CD4-positive, alpha-beta memory T cell (primary cell): Measurements from ENCODE around the gene GUCA1A. TPM values are rescaled to one million over a fixed set of nuclear protein-coding genes. Genes with fewer than 3 reads are reported as not detected.

Experiments used
- CTCF ChIA-PET: fragments of 350-600 bp; sonication (Branson Sonifier 250); formaldehyde crosslinking; loops from one replicate; lab custom pipeline; 2021; ENCODE audit warnings: inconsistent platforms; ENCODE audit not compliant: partially characterized antibody; lab: Charles Lee
- POLR2A ChIA-PET: fragments of 350-600 bp; sonication (Branson Sonifier 250); formaldehyde crosslinking; loops from one replicate; lab custom pipeline; 2021; ENCODE audit not compliant: partially characterized antibody; lab: Charles Lee
- DNase-seq, 5 donors: peaks; one replicate each; pipeline versions ENCODE4 v3.0.0 to v3.0.0-alpha.2; 2020 to 2022; ENCODE audit warnings: mixed read lengths in 1 of 5
- H3K27ac ChIP-seq: one replicate; pipeline ENCODE4 v1.7.0; 2013; ENCODE audit warnings: low read depth, low read length
- H3K27me3 ChIP-seq: 2 replicates; pipeline ENCODE4 v1.7.0; 2013; ENCODE audit warnings: mild to moderate bottlenecking, low read length, moderate library complexity; ENCODE audit not compliant: insufficient read depth
- H3K36me3 ChIP-seq: 2 replicates; pipeline ENCODE4 v1.7.0; 2013; ENCODE audit warnings: mild to moderate bottlenecking, low read length, moderate library complexity; ENCODE audit not compliant: insufficient read depth
- H3K4me1 ChIP-seq: 2 replicates; pipeline ENCODE4 v1.7.0; 2013; ENCODE audit warnings: mild to moderate bottlenecking, low read length, moderate library complexity; ENCODE audit not compliant: insufficient read depth
- H3K4me3 ChIP-seq, 2 donors: one replicate each; pipeline ENCODE4 v1.7.0; 2013; ENCODE audit warnings: low read length in 2 of 2, mild to moderate bottlenecking in 1 of 2
- H3K9me3 ChIP-seq, 2 donors: one replicate each; pipeline ENCODE4 v1.7.0; 2013; ENCODE audit warnings: low read length in 2 of 2, control low read depth in 1 of 2; ENCODE audit not compliant: control insufficient read depth in 1 of 2
- H3K27ac Mint-ChIP-seq, 7 donors: one replicate each; pipeline ENCODE4 v1.8.0; 2020 to 2021; ENCODE audit warnings: mixed read lengths in 7 of 7, mild to moderate bottlenecking in 6 of 7, inconsistent platforms in 3 of 7, moderate library complexity in 3 of 7
- H3K27me3 Mint-ChIP-seq, 2 donors: one replicate each; pipeline ENCODE4 v1.8.0; 2020 to 2021; ENCODE audit warnings: mixed read lengths in 2 of 2
- H3K36me3 Mint-ChIP-seq, 2 donors: one replicate each; pipeline ENCODE4 v1.8.0; 2020 to 2021; ENCODE audit warnings: mixed read lengths in 2 of 2, inconsistent platforms in 1 of 2, mild to moderate bottlenecking in 1 of 2
- H3K4me1 Mint-ChIP-seq, 4 donors: one replicate each; pipeline ENCODE4 v1.8.0; 2020 to 2021; ENCODE audit warnings: mixed read lengths in 4 of 4, mild to moderate bottlenecking in 1 of 4
- H3K4me3 Mint-ChIP-seq, 8 donors: one replicate each; pipeline ENCODE4 v1.8.0; 2020 to 2021; ENCODE audit warnings: mixed read lengths in 8 of 8, mild to moderate bottlenecking in 7 of 8, moderate library complexity in 6 of 8, inconsistent platforms in 3 of 8
- H3K9me3 Mint-ChIP-seq, 8 donors: one replicate each; pipeline ENCODE4 v1.8.0; 2020 to 2021; ENCODE audit warnings: mixed read lengths in 8 of 8, mild to moderate bottlenecking in 5 of 8, inconsistent platforms in 3 of 8, moderate library complexity in 1 of 8
- intact Hi-C: fragments of 100-400 bp; cut with micrococcal nuclease; formaldehyde crosslinking; loops from one replicate; pipeline ENCODE4 v1.15.1; 2023
- polyA plus RNA-seq, 2 donors: library from polyadenylated mRNA; unstranded; fragments of 300-500 nt; fragmentation: Illumina TruSeq; gene quantifications; one replicate each; pipeline ENCODE4 v1.2.3, GENCODE V29; 2021
- total RNA-seq, 2 experiments: library from RNA; stranded (reverse); gene quantifications; one replicate each; pipeline ENCODE4 v1.2.3, GENCODE V29; 2021

Gene GUCA1A
- total and polyA plus RNA-seq, 4 experiments from 2014 or later = not detected

GRCh38 chr6:42131531-42131930 is 41.6 kb upstream of the GUCA1A start:
- Mint-ChIP-seq H3K4me3 (no peak overlapping the region), H3K9me3 (no peaks in the 10 kb centered on the region), H3K27me3 (peaks cover 0 to 2% of the 10 kb centered on the region in 2 donors), H3K36me3 (no peaks in the 10 kb centered on the region), H3K4me1 (peaks cover 0 to 2% (median under 1%) of the 10 kb centered on the region in 4 donors), H3K27ac (no peak overlapping the region)
- DNase-seq = no peak
- Histone ChIP-seq H3K36me3 (no peaks in the 10 kb centered on the region), H3K4me3 (no peak overlapping the region), H3K9me3 (no peaks in the 10 kb centered on the region), H3K27me3 (no peaks in the 10 kb centered on the region), H3K4me1 (no peaks in the 10 kb centered on the region), H3K27ac (no peak overlapping the region)
- ChIA-PET CTCF (no interaction called here), POLR2A (no interaction called here)
- intact Hi-C loops = no loop called here

DNA sequence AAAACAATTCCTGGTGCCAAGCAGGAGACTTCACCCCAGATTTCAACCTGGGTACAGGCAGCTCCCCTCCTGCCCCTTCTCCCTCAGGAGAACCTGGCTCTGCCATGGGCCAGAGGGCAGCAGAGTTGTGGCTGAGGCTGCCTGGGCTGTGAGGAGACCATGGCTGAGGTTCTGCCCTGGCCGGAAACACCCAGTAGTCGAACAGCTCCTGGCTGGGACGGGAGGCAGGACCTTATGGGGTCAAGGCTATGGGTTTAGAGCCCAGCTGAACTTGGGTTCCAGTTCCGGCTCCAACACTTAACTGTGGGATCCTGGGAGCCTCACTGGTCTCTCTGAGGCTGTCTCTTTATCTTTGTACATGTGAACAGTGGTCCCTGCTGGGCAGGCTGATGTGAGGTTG is 39.2 kb upstream of the GUCA1A start:
- Histone ChIP-seq H3K4me1 (no peaks in the 10 kb centered on the region), H3K36me3 (no peaks in the 10 kb centered on the region), H3K27ac (no peak overlapping the region), H3K9me3 (no peaks in the 10 kb centered on the region), H3K27me3 (no peaks in the 10 kb centered on the region), H3K4me3 (no peak overlapping the region)
- POLR2A ChIA-PET = no interaction called here
- Mint-ChIP-seq H3K4me1 (peaks cover 0 to 4% (median 2%) of the 10 kb centered on the region in 4 donors), H3K27ac (no peak overlapping the region), H3K36me3 (no peaks in the 10 kb centered on the region), H3K4me3 (no peak overlapping the region), H3K9me3 (no peaks in the 10 kb centered on the region), H3K27me3 (peaks cover 0 to 2% of the 10 kb centered on the region in 2 donors)
- no peak for DNase-seq
- CTCF ChIA-PET = interaction anchor here (0.6 to 0.7 kb wide), 2 partner anchors 15 to 271 kb away, joined by 3 to 4 read pairs; no protein-coding TSS in a partner anchor
- intact Hi-C loops = no loop called here

- Mint-ChIP-seq H3K36me3 (no peaks in the 10 kb centered on the region), H3K4me3 (no peak overlapping the region)
- CTCF ChIA-PET = no interaction called here
Measured at GRCh38 chr6:42135161-42135560, 38.0 kb upstream of the GUCA1A start.

GRCh38 chr6:42135722-42136121 is 37.4 kb upstream of the GUCA1A start:
- ChIA-PET POLR2A (no interaction called here), CTCF (no interaction called here)
- peaks cover 2 to 3% of the 10 kb centered on the region in 2 donors for H3K27me3 Mint-ChIP-seq
- H3K9me3 Mint-ChIP-seq = no peaks in the 10 kb centered on the region
- intact Hi-C loops = no loop called here
- H3K4me3 Mint-ChIP-seq = no peak overlapping the region
- peaks cover 0 to 4% (median 2%) of the 10 kb centered on the region in 4 donors for H3K4me1 Mint-ChIP-seq
- H3K27me3 ChIP-seq = no peaks in the 10 kb centered on the region
- no peaks in the 10 kb centered on the region for H3K36me3 ChIP-seq
- H3K27ac ChIP-seq = no peak overlapping the region
- H3K4me3 ChIP-seq = no peak overlapping the region
- no peak for DNase-seq
- no peaks in the 10 kb centered on the region for H3K4me1 ChIP-seq
- no peak overlapping the region for H3K27ac Mint-ChIP-seq
- no peaks in the 10 kb centered on the region for H3K36me3 Mint-ChIP-seq
- no peaks in the 10 kb centered on the region for H3K9me3 ChIP-seq

More at GRCh38 chr6:42135161-42135560, 38.0 kb upstream of the GUCA1A start:
- Histone ChIP-seq H3K9me3 (no peaks in the 10 kb centered on the region), H3K27ac (no peak overlapping the region), H3K27me3 (no peaks in the 10 kb centered on the region), H3K36me3 (no peaks in the 10 kb centered on the region), H3K4me3 (no peak overlapping the region), H3K4me1 (no peaks in the 10 kb centered on the region)
- H3K9me3 Mint-ChIP-seq = no peaks in the 10 kb centered on the region
- DNase-seq = no peak
- H3K27ac Mint-ChIP-seq = no peak overlapping the region
- POLR2A ChIA-PET = no interaction called here
- peaks cover 0 to 3% of the 10 kb centered on the region in 2 donors for H3K27me3 Mint-ChIP-seq
- intact Hi-C loops = no loop called here
- H3K4me1 Mint-ChIP-seq = peaks cover 0 to 4% (median 2%) of the 10 kb centered on the region in 4 donors

DNA sequence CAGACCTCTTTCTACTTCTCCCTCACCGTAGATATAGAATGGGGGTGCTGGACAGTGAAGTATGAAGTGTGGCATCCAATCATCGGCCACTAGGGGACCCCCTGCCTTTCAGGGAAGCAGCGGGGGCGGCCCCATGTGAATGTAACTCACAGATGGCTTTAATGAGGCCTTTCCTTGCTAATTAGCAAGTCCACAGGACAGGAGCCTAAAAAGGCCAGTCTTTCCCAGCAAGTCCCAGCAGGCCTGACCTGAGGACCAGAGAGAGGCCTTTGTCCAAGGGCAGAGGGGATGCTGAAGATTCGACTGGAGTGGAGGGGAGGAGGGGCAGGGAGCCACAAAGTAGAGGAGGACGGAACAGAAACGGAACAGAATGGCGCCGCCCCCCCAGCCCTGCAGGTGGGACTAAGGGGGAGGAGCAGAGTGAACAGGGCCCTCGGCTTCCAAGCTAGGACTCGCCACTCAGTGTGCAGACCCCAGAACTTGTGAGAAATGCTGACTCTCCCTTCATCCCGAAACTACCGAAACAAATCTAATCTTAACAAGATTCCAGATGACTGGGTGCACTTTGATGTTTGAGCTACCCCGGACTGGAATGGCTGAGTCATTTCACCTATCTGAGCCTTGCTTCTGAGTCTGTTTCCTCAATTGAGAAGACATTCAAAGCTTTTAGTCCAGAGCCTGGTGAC is 36.5 kb upstream of the GUCA1A start:
- no peak overlapping the region for H3K4me3 Mint-ChIP-seq
- H3K36me3 ChIP-seq = no peaks in the 10 kb centered on the region
- no peak overlapping the region for H3K4me3 ChIP-seq
- H3K27me3 ChIP-seq = no peaks in the 10 kb centered on the region
- H3K9me3 ChIP-seq = no peaks in the 10 kb centered on the region
- ChIA-PET CTCF (interaction anchor here (1.0 kb wide), 1 partner anchor 32 kb away, joined by 3 read pairs; no protein-coding TSS in a partner anchor), POLR2A (no interaction called here)
- H3K27me3 Mint-ChIP-seq = peaks cover 6 to 11% of the 10 kb centered on the region in 2 donors
- no peak overlapping the region for H3K27ac Mint-ChIP-seq
- intact Hi-C loops = no loop called here
- peaks cover 0 to 4% (median 2%) of the 10 kb centered on the region in 4 donors for H3K4me1 Mint-ChIP-seq
- H3K36me3 Mint-ChIP-seq = no peaks in the 10 kb centered on the region
- H3K4me1 ChIP-seq = no peaks in the 10 kb centered on the region
- DNase-seq = no peak
- no peak overlapping the region for H3K27ac ChIP-seq
- H3K9me3 Mint-ChIP-seq = no peaks in the 10 kb centered on the region

- H3K27ac ChIP-seq = no peak overlapping the region
- no peaks in the 10 kb centered on the region for H3K36me3 ChIP-seq
- Mint-ChIP-seq H3K27me3 (peaks cover 6 to 11% of the 10 kb centered on the region in 2 donors), H3K36me3 (no peaks in the 10 kb centered on the region), H3K9me3 (no peaks in the 10 kb centered on the region), H3K27ac (no peak overlapping the region), H3K4me3 (no peak overlapping the region), H3K4me1 (peaks cover 0 to 4% (median 2%) of the 10 kb centered on the region in 4 donors)
- intact Hi-C loops = no loop called here
- ChIA-PET POLR2A (no interaction called here), CTCF (interaction anchor here (1.0 kb wide), 1 partner anchor 32 kb away, joined by 3 read pairs; no protein-coding TSS in a partner anchor)
- H3K9me3 ChIP-seq = no peaks in the 10 kb centered on the region
- H3K4me3 ChIP-seq = no peak overlapping the region
- H3K4me1 ChIP-seq = no peaks in the 10 kb centered on the region
- H3K27me3 ChIP-seq = no peaks in the 10 kb centered on the region
- DNase-seq = no peak
Measured at GRCh38 chr6:42137194-42137753, 35.9 kb upstream of the GUCA1A start.

DNA sequence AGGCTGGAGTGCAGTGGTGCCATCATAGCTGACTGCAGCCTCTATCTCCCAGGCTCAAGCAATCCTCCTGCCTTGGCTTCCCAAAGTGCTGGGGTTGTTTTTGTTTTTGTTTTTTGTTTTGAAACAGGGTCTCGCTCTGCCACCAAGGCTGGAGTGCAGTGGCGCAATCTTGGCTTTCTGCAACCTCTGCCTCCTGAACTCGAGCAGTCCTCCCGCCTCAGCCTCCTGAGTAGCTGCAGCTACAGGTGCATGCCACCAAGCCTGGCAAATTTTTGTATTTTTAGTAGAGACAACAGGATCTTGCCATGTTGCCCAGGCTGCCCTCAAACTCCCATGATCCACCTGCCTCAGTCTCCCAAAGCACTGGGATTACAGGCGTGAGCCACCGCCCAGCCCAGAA is 35.0 kb upstream of the GUCA1A start:
- H3K27me3 ChIP-seq = no peaks in the 10 kb centered on the region
- peaks cover 9 to 15% of the 10 kb centered on the region in 2 donors for H3K27me3 Mint-ChIP-seq
- peaks cover 4 to 9% (median 5%) of the 10 kb centered on the region in 4 donors for H3K4me1 Mint-ChIP-seq
- no peak for DNase-seq
- no peaks in the 10 kb centered on the region for H3K36me3 Mint-ChIP-seq
- H3K9me3 ChIP-seq = no peaks in the 10 kb centered on the region
- peaks cover 5% of the 10 kb centered on the region for H3K4me1 ChIP-seq
- H3K36me3 ChIP-seq = no peaks in the 10 kb centered on the region
- no peak overlapping the region for H3K4me3 Mint-ChIP-seq
- intact Hi-C loops = no loop called here
- no peak overlapping the region for H3K27ac ChIP-seq
- ChIA-PET CTCF (interaction anchor here (1.9 kb wide), 1 partner anchor 34 kb away, joined by 6 read pairs; no protein-coding TSS in a partner anchor), POLR2A (no interaction called here)
- H3K4me3 ChIP-seq = no peak overlapping the region
- no peaks in the 10 kb centered on the region for H3K9me3 Mint-ChIP-seq
- H3K27ac Mint-ChIP-seq = no peak overlapping the region
